Dermis microvascular lymphatic vessel endothelial cell (primary cell): Measurements from ENCODE around the gene AAK1. TPM values are rescaled to one million over a fixed set of nuclear protein-coding genes. Genes with fewer than 3 reads are reported as not detected.
"Not testable (repeated sequence)": the region's sequence is repeated elsewhere in the genome, so short reads cannot be mapped to it uniquely, and the experiment has no call there.

Experiments
- DNase-seq, 2 donors: peaks; one replicate each; pipeline versions ENCODE4 v3.0.0 to v3.0.0-alpha.2; 2010; ENCODE audit warnings: low read depth in 2 of 2
- total RNA-seq: library from RNA; depleted of rRNA; stranded (reverse); fragments of >200 nt; gene quantifications from 2 replicates; pipeline ENCODE4 v1.2.1, GENCODE V29; 2014

AAK1 gene
- total RNA-seq, result 16.6 and 20.7 TPM in 2 replicates

DNA sequence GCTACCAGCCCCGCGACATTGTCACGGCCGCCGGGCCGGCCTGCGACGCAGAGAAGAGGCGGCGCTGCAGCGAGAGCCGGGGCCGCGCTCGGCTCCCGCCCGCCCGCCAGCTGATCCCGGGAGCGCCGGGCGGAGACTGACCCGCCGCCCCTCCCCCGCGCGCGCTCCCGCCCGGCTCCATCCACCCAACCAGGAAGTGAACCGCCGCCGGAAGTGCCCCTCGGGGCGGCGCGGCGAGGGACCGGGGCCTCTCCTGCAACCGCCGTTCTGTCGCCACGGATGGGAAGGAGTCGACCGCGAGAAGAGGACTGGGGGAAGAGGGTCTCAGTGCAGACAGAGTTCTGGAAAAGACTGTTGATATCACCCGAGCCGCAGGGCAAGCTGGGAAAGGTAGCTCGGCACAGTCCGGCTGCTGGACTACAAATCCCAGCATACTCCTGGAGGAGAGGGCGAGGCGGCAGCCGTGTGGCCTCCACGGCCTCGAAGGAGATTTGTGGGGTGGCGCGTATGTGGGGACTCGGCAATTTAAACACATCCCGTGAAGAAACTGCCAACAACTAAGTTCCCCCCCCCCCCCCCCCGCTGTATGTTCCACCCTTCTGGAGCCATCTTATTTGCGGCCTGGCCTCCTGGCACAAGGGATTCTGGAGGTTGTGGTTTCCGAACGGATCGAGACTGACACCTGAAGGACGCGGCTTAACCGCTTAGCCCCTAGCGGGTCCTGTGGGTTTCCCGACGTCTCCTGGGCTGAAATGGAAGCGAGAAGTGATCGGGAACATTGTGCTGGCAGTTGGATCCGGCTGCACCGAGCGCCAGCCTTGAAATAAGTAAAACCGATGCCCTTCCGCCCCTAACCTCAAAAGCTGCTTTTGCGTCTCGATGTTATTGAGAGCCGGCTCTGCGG lies at the start of gene AAK1:
Gene AAK1, minus strand, starts transcription at position 138 of the 904 bp plus-strand sequence. CDS start 699 bp downstream, outside the sequence.
- peak; percentile 50 to 89 for DNase-seq

- DNase-seq, result no peak
Observed at GRCh38 chr2:69692424-69692823, 48.9 kb upstream of the AAK1 start.

DNA sequence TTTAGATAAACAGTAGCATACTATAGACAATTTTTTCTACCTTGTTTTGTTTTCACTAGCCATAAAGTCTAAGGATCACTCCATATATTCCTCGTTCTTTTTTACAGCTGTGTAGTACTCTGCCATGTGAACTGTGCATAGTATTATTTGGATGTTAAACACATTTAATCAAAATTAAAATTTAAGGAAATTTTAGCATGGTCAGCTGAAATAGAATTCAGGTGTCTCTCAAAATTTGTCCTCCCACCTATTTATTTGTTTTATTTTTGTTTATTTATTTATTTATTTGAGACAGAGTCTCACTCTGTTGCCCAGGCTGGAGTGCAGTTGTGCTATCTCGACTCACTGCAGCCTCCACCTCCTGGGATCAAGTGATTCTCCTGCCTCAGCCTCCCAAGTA lies 46.4 kb upstream of the AAK1 start:
- no peak for DNase-seq

- no peak for DNase-seq
Observed at GRCh38 chr2:69689466-69689865, 45.9 kb upstream of the AAK1 start.

DNA sequence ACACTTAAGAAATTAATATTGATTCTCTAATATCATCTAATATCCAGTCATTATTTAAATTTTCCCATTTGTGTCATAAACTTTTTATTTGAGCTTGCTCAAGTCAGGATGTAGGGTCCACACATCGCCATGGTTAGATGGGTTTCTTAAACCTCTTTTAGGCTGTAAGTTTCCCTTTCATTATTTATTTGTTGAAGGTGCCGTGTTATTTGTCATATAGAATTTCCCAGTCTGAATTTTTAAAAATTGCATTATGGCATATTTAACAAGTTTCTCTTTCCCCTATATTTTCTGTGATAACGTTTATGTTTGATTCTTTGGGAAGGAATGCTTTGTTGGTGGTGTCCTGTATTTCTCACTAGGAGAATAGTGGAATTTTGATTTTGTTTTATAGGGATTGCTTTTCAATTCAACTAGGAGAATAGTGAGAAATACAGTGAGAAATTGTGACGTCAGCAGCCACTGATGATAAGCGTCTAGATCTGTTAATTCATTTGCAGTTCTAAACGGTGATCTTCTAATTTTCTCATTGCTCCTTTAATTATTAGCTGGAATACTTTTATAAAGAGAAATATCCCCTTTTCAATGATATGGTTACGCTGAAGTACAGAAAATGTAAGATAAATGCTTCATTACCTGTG lies 44.6 kb upstream of the AAK1 start:
- no peak for DNase-seq

GRCh38 chr2:69686813-69687212 lies 43.3 kb upstream of the AAK1 start:
- no peak for DNase-seq

GRCh38 chr2:69685321-69686048 lies 41.9 kb upstream of the AAK1 start:
- no peak for DNase-seq

GRCh38 chr2:69683170-69683971 lies 39.8 kb upstream of the AAK1 start:
- DNase-seq, result peak; percentile 96 to 98

- no peak for DNase-seq
Observed at GRCh38 chr2:69682525-69682924, 39.0 kb upstream of the AAK1 start.

DNA sequence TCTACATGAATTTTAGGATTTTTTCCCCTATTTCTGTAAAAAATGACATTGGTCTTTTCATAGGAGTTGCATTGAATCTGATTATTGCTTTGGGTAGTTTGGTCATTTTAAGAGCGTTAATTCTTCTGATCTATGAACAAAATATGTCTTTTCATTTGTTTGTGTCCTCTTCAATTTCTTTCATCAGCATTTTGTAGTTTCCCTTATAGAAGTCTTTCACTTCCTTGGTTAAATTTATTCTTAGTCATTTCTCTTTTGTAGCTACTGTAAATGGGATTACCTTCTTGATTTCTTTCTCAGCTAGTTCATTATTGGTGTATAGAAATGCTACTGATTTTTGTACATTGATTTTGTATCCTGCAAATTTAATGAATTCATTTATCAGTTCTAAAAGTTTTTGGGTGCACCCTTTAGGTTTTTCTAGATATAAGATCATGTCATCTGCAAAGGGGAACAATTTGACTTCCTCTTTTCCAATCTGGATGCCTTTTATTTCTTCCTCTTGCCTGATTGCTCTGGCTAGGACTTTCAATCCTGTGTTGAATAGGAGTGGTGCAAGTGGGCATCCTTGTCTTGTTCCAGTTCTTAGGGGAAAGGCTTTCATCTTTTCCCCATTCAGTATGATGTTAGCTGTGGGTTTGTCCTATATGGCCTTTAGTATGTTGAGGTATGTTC lies 36.6 kb upstream of the AAK1 start:
- no peak for DNase-seq

- no peak for DNase-seq
Observed at GRCh38 chr2:69677914-69678313, 34.4 kb upstream of the AAK1 start.

DNA sequence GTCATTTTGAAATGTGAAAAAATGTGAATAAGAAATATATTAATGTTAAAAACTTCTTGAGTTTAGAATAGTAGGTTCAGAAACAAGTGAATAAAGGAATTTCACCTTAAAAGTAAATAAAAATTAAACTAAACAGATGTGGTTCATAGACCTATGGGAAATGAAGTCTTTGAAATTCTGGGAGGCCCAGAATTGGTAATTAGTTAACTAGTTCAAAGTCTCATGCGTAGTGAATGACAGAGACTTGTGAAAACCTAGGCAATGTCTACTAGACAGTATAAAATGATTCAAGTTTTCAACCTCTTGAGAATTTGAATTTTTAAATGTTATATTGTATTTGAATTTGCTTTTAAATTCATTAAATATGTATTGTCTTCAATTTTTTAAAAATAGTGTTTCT lies 32.6 kb upstream of the AAK1 start:
- no peak for DNase-seq

DNA sequence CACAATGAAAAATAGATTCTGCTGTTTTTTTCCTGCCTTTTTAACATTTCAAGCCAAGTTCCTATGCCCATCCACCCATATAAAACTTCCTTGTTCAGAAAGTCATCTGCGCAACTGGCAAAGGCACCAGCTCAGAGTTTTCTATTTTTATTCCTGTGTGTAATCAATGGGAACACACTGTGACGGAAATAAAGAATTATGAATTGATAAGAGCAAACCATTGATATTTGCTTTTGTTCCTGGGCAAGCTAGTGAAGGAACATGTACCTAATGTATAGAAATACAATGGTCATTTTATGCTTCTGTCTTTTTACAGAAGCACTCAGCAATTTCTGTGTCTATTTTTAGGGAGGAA lies 30.8 kb upstream of the AAK1 start:
- no peak for DNase-seq

DNA sequence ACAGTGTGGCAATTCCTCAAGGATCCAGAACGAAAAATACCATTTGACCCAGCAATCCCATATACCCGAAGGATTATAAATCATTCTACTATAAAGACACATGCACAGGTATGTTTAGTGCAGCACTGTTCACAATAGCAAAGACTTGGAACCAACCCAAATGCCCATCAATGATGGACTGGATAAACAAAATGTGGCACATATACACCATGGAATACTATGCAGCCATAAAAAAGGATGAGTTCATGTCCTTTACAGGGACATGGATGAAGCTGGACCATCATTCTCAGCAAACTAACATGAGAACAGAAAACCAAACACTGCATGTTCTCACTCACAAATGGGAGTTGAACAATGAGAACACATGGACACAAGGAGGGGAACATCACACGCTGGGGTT lies 29.6 kb upstream of the AAK1 start:
- not testable (repeated sequence) for DNase-seq

DNA sequence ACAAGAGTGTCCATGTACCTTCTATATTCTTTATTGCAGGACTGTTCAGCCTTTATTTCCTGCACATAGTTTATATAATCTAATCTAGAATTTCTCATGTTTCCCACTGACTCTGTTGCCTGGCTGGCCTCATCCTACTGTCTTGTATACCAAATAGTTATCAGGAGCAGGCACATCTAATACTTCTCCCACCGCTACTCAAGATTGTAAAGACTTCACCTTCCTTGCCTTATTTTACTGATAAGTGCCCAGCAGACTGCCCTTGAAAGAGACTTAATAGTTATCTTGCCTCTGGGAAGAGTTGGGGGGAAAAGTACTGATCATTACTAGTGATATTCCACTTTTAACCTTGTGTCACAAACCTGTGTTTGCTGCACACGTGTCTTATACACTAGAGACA lies 26.1 kb upstream of the AAK1 start:
- DNase-seq, result no peak

- no peak for DNase-seq
Observed at GRCh38 chr2:69668598-69668997, 25.1 kb upstream of the AAK1 start.

DNA sequence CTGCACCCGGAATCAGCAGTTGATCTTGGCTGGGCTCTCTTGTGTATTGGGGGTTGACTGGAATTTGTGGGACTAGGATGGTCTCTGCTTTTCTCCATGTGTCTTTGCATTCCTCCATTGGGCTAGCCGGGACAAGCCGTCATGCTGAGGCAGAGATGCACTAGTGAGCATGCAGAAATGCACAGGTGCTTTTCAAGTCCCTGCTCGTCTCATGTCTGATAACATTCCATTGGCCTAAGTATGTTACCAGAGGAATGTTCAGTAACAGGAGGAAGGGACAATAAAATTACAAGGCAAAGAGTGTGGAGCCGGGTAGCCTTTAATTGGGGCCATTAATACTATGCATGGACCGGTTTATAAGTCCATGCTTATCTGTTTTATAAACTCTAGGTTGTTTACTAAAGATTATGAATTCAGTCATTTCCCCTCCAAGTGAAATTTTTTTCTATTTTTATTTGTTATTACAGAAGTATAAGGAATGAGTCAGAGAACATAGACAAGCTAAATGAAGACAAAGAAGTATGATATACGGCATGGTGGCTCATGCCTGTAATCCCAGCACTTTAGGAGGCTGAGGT lies 24.4 kb upstream of the AAK1 start:
- DNase-seq, result peak in 1 of 2 donors; percentile 68

DNA sequence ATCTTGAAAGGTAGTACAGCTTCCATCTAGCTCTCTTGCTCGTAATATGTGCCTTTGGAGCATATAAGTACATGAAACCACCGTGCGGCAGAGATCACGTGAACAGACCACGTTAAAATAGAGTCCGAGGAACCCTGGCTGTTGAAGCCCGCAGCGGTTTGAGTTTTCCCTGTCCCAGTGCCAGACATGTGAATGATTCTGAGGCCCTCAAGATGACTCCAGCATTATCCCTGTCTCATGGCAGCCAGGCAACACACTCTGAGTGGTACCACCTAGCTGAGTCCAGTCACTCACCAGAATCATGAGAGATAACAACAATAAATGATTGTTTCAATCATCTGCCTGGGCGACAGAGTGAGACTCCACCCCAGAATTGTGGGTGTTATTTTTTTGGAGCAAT lies 21.6 kb upstream of the AAK1 start:
- DNase-seq, result no peak

- DNase-seq, result no peak
Observed at GRCh38 chr2:69663860-69664259, 20.3 kb upstream of the AAK1 start.

DNA sequence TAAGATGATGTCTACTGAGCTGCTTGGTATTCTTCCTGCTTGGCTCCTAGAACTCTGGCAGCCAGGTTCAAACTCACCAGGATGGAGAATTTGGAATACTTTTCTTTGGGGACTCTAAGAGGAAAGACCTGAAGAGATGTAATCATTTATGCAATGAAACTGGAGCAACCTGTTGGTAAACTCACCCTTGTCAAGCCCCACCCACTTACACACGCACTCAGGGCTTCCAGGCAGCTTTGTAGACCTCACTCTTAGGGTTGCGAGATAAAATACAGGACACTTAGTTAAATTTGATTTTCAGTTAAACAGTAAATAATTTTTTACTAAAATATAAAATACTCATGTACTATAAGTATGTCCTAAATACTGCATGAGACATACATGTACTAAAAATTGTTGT lies 19.0 kb upstream of the AAK1 start:
- DNase-seq, result not testable (repeated sequence)

DNA sequence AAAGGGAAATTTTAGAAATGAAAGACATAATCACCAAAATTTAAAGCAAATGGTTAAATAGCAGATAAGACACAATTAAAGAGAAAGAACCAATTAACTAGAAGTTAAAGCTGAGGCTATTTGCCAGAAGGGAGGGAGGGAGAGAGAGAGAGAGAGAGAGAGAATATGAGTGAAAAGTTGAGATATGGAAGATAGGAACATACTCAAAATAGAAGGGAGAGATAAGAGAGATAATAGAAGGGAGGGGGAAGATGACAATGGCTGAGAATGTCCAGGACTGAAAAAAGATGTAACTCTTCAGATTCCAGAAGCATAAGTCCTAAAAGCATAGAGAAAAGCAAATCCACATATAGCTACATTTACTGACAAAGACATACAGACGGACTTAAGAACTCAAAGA lies 17.1 kb upstream of the AAK1 start:
- DNase-seq, result no peak
